B cell (primary cell): ENCODE data around the gene KCNJ5. TPM values are rescaled to one million over a fixed set of nuclear protein-coding genes. Genes with fewer than 3 reads are reported as not detected.

Source experiments
- ATAC-seq: fragments of 200-7000 bp; cut with Tn5 transposase; one replicate; pipeline ENCODE4 v1.10.0; 2021; ENCODE audit warnings: low read depth, mild to moderate bottlenecking, moderate number of reproducible peaks, moderate library complexity
- CTCF ChIA-PET: fragments of 350-600 bp; sonication (Branson Sonifier 250); formaldehyde crosslinking; loops from one replicate; lab custom pipeline; 2021; ENCODE audit warnings: antibody characterized with exemption, inconsistent platforms; lab: Charles Lee
- POLR2A ChIA-PET: fragments of 350-600 bp; sonication (Branson Sonifier 250); formaldehyde crosslinking; loops from one replicate; lab custom pipeline; 2021; ENCODE audit warnings: antibody characterized with exemption; lab: Charles Lee
- DNase-seq: peaks from one replicate; pipeline ENCODE4 v3.0.0; 2013
- H2AFZ ChIP-seq: 2 replicates; pipeline ENCODE4 v1.6.1; 2012; ENCODE audit warnings: mild to moderate bottlenecking, low read depth, low read length; ENCODE audit not compliant: insufficient read depth, poor library complexity, severe bottlenecking
- H3K27ac ChIP-seq, 2 donors: 1 replicate in 1 of 2; 2 replicates in 1 of 2; pipeline ENCODE4 v1.5.1; 2012 to 2013; ENCODE audit warnings: low read length in 2 of 2, mild to moderate bottlenecking in 2 of 2, moderate library complexity in 1 of 2
- H3K27me3 ChIP-seq, 4 experiments: fragments of 200-600 bp in 1 of 4; sonication (generic) in 1 of 4; replicated peaks in 1 of 4; 1 replicate in 2 of 4; 2 replicates in 2 of 4; pipeline versions ENCODE4 v1.6.1 to v1.7.0; 2013 to 2016; ENCODE audit warnings: low read length in 3 of 4, mild to moderate bottlenecking in 2 of 4, mixed read lengths in 1 of 4, moderate library complexity in 1 of 4; ENCODE audit not compliant: insufficient read depth in 4 of 4, control insufficient read depth in 3 of 4; ENCODE audit errors: control extremely low read depth in 1 of 4
- H3K36me3 ChIP-seq, 2 experiments: replicated peaks in 1 of 2; 1 replicate in 1 of 2; 2 replicates in 1 of 2; pipeline versions ENCODE4 v1.6.1 to v1.7.1; 2013; ENCODE audit warnings: low read length in 1 of 2; ENCODE audit not compliant: insufficient read depth in 2 of 2, control insufficient read depth in 1 of 2; ENCODE audit errors: control extremely low read depth in 1 of 2, extremely low read depth in 1 of 2
- H3K4me1 ChIP-seq, 2 donors: fragments of 200-600 bp in 1 of 2; sonication (generic) in 1 of 2; 1 replicate in 1 of 2; 2 replicates in 1 of 2; pipeline versions ENCODE4 v1.5.1 to v1.6.1; 2013 to 2017; ENCODE audit warnings: low read length in 2 of 2; ENCODE audit not compliant: control insufficient read depth in 2 of 2, insufficient read depth in 2 of 2
- H3K4me2 ChIP-seq: replicated peaks from 2 replicates; pipeline ENCODE3; 2012; ENCODE audit warnings: mild to moderate bottlenecking, low read depth, low read length; ENCODE audit not compliant: poor library complexity, severe bottlenecking
- H3K4me3 ChIP-seq, 5 experiments: fragments of 200-600 bp in 1 of 5; sonication (generic) in 1 of 5; 1 replicate in 3 of 5; 2 replicates in 2 of 5; pipeline versions ENCODE4 v1.5.1 to v1.7.0; 2011 to 2016; ENCODE audit warnings: low read length in 4 of 5, mild to moderate bottlenecking in 4 of 5, low read depth in 2 of 5, control low read depth in 1 of 5, moderate library complexity in 1 of 5; ENCODE audit not compliant: insufficient read depth in 1 of 5; ENCODE audit errors: control extremely low read depth in 1 of 5, extremely low read depth in 1 of 5
- H3K79me2 ChIP-seq: fragments of 200-600 bp; sonication (generic); one replicate; pipeline ENCODE4 v1.6.0; 2016; ENCODE audit warnings: low read length; ENCODE audit not compliant: control insufficient read depth, insufficient read depth
- H3K9ac ChIP-seq: fragments of 200-600 bp; sonication (generic); 2 replicates; pipeline ENCODE4 v1.6.1; 2017; ENCODE audit warnings: mild to moderate bottlenecking, low read length, moderate library complexity
- H3K9me3 ChIP-seq, 3 donors: one replicate each; pipeline versions ENCODE4 v1.6.1 to v1.7.1; 2013; ENCODE audit warnings: low read length in 2 of 3; ENCODE audit not compliant: control insufficient read depth in 2 of 3, insufficient read depth in 1 of 3; ENCODE audit errors: control extremely low read depth in 1 of 3
- H4K20me1 ChIP-seq: 2 replicates; pipeline ENCODE4 v1.6.0; 2012; ENCODE audit warnings: mild to moderate bottlenecking, low read length; ENCODE audit not compliant: insufficient read depth, control insufficient read depth, poor library complexity, severe bottlenecking
- H3K27ac Mint-ChIP-seq: one replicate; pipeline ENCODE4 v1.8.0; 2021; ENCODE audit warnings: mixed read lengths
- H3K27me3 Mint-ChIP-seq: one replicate; pipeline ENCODE4 v1.8.0; 2021; ENCODE audit warnings: mixed read lengths
- H3K4me1 Mint-ChIP-seq: one replicate; pipeline ENCODE4 v1.8.0; 2021; ENCODE audit warnings: mixed read lengths
- H3K4me3 Mint-ChIP-seq: one replicate; pipeline ENCODE4 v1.8.0; 2021; ENCODE audit warnings: mixed read lengths
- H3K9me3 Mint-ChIP-seq: one replicate; pipeline ENCODE4 v1.8.0; 2022; ENCODE audit warnings: mixed read lengths; ENCODE audit not compliant: insufficient read depth
- EZH2 ChIP-seq: IDR thresholded peaks from 2 replicates; pipeline ENCODE4 v1.6.1; 2012; ENCODE audit warnings: borderline replicate concordance, low read depth, mild to moderate bottlenecking, moderate library complexity, low read length; ENCODE audit not compliant: insufficient read depth, poor library complexity, severe bottlenecking
- WGBS: methylation state at CpG from one replicate; pipeline ENCODE4 v1.1.5; 2013; ENCODE audit warnings: missing lambda C conversion rate; ENCODE audit not compliant: insufficient coverage; 5-methylcytosine and 5-hydroxymethylcytosine counted together
- intact Hi-C: fragments of 100-400 bp; cut with micrococcal nuclease; formaldehyde crosslinking; loops from one replicate; pipeline ENCODE4 v1.10.0; 2022
- polyA plus RNA-seq: library from polyadenylated mRNA; depleted of rRNA; stranded (reverse); fragments of >200 nt; gene quantifications from 2 replicates; pipeline ENCODE4 v1.2.3, GENCODE V29; 2012
- total RNA-seq, 2 donors: library from RNA; stranded (reverse); fragments of 120-200 nt in 1 of 2; gene quantifications; 1 replicate in 1 of 2; 2 replicates in 1 of 2; pipeline versions ENCODE4 v1.2.3 to v1.2.4, GENCODE V29; 2013 to 2022
- TF ChIP-seq, protein P1 (sequence below): fragments of 200-600 bp; IDR thresholded peaks from one replicate; pipeline ENCODE4 v1.8.0; 2022; ENCODE audit warnings: antibody characterized with exemption, mild to moderate bottlenecking

Gene KCNJ5
- total and polyA plus RNA-seq, 2 donors (not counting 1 experiment from before 2014, with no cell fraction given): 0.01 TPM; not detected in 1

DNA sequence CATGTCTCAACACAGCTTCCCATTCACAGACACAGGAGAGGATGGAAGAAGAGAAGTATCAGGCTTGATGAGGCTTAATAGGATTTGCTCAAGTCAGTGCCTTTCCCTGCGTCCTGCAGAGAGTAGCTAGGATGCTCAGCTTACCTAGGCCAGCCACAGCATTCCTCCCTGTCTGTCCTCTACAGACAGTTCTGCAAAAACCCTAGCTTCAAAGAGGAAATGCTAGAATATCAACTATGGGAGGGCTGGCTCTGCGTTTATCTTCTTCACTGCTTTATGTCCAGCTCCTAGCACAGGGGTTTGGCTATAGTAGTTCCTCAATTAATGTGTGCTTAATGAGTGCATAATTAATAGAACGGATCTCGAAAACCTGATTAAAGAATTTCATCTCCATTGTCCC lies 16.4 kb downstream of the KCNJ5 start:
- Histone ChIP-seq H2AFZ (no peak overlapping the region), H4K20me1 (no peaks in the 10 kb centered on the region), H3K27ac (no peak overlapping the region), H3K27me3 (peaks cover 0 to 77% (median 49%) of the 10 kb centered on the region in 4 experiments), H3K9me3 (peaks cover 0 to 21% (median 3%) of the 10 kb centered on the region in 3 donors), H3K4me1 (peaks cover 21 to 28% of the 10 kb centered on the region in 2 donors), H3K9ac (no peak overlapping the region), H3K4me2 (no peak overlapping the region), H3K36me3 (no peaks in the 10 kb centered on the region), H3K79me2 (no peaks in the 10 kb centered on the region), H3K4me3 (no peak overlapping the region)
- TF ChIP-seq, protein P1, sequence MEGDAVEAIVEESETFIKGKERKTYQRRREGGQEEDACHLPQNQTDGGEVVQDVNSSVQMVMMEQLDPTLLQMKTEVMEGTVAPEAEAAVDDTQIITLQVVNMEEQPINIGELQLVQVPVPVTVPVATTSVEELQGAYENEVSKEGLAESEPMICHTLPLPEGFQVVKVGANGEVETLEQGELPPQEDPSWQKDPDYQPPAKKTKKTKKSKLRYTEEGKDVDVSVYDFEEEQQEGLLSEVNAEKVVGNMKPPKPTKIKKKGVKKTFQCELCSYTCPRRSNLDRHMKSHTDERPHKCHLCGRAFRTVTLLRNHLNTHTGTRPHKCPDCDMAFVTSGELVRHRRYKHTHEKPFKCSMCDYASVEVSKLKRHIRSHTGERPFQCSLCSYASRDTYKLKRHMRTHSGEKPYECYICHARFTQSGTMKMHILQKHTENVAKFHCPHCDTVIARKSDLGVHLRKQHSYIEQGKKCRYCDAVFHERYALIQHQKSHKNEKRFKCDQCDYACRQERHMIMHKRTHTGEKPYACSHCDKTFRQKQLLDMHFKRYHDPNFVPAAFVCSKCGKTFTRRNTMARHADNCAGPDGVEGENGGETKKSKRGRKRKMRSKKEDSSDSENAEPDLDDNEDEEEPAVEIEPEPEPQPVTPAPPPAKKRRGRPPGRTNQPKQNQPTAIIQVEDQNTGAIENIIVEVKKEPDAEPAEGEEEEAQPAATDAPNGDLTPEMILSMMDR: no peak
- TF ChIP-seq EZH2: no peak
- H3K27me3 Mint-ChIP-seq: peaks cover 71% of the 10 kb centered on the region
- WGBS: no CpG with 5 or more reads among the region's 4 CpGs
- ATAC-seq (no peak), DNase-seq (no peak)
- ChIA-PET POLR2A (no interaction called here), CTCF (interaction anchor here (0.8 to 9.4 kb wide), 7 partner anchors 12 to 737 kb away, joined by 3 to 89 read pairs (median 11); partner anchors contain the start of gene KCNJ5)
- no peak overlapping the region for H3K27ac Mint-ChIP-seq
- no peaks in the 10 kb centered on the region for H3K9me3 Mint-ChIP-seq
- H3K4me1 Mint-ChIP-seq: peaks cover 25% of the 10 kb centered on the region
- intact Hi-C loops: no loop called here
- H3K4me3 Mint-ChIP-seq: no peak overlapping the region

DNA sequence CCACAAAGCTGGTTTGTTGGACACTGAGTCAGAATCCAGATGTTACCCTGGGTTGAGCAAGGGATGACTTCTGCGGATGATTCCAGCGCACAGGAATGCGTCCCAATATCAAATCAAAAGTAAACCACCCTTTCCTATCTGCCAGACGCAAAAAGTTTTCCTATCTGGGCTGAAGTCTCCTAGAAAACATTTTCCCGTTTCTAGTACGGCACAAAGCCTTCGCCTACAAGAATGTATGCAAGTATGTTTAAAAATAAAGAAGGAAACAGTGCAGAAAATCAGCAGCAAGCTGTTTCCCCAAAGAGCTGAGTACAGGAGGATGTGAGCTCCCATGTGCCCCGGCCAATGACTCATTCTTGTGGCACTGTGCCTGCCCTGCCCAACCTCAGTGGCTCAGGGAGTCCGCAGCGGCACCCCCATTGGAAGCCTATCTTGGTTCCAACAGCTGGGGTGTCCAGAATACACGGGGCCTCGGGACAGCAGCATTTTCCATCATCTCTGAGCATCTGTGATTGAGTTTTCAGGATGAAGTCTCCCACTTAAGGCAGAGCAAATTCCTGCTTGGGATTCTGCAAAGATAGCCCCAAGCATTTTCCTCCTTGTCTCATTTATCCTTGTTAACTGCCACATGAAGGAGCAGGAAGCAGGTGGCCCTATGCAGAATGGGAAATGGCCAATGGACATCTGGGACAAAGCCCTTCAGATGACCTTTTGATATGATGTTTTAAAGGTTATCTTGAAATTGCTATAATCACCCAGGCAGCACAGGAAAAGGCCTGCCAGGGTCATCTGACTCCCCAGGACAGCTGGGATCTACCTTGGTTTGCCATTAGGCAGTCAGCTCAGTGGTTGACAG lies 17.5 kb downstream of the KCNJ5 start:
- ChIA-PET CTCF (interaction anchor here (0.6 to 9.4 kb wide), 6 partner anchors 11 to 738 kb away, joined by 3 to 89 read pairs (median 10); no protein-coding TSS in a partner anchor), POLR2A (interaction anchor here (0.7 kb wide), 1 partner anchor 680 kb away, joined by 3 read pairs; no protein-coding TSS in a partner anchor)
- Histone ChIP-seq H3K36me3 (no peaks in the 10 kb centered on the region), H3K79me2 (no peaks in the 10 kb centered on the region), H3K9ac (no peak overlapping the region), H3K4me2 (no peak overlapping the region), H4K20me1 (no peaks in the 10 kb centered on the region), H3K27me3 (peaks cover 0 to 73% (median 41%) of the 10 kb centered on the region in 4 experiments), H3K4me3 (no peak overlapping the region), H3K27ac (no peak overlapping the region), H2AFZ (no peak overlapping the region), H3K9me3 (peaks cover 0 to 21% (median 3%) of the 10 kb centered on the region in 3 donors), H3K4me1 (peaks cover 19 to 28% of the 10 kb centered on the region in 2 donors)
- TF ChIP-seq, protein P1: no peak
- no peak for TF ChIP-seq EZH2
- intact Hi-C loops: no loop called here
- peaks cover 66% of the 10 kb centered on the region for H3K27me3 Mint-ChIP-seq
- ATAC-seq (no peak), DNase-seq (no peak)
- WGBS: 4% methylated on average over 10 of the region's 12 CpGs
- no peak overlapping the region for H3K4me3 Mint-ChIP-seq
- H3K9me3 Mint-ChIP-seq: no peaks in the 10 kb centered on the region
- H3K4me1 Mint-ChIP-seq: peaks cover 21% of the 10 kb centered on the region
- no peak overlapping the region for H3K27ac Mint-ChIP-seq
